ENCODE results near the gene PAFAH2.

PAFAH2 gene

GRCh38 chr1:26019641-26020315, 21.9 kb upstream of the PAFAH2 start:
- no peaks in the 10 kb centered on the region for H3K36me3 ChIP-seq (ENCODE audit: low read length)
- H3F3A ChIP-seq (ENCODE audit: insufficient read depth): no peaks in the 10 kb centered on the region
- no peak overlapping the region for H2AFZ ChIP-seq (ENCODE audit: low read depth, low read length, severe bottlenecking)
- no peak overlapping the region for H3K9ac ChIP-seq (ENCODE audit: low read length)
- H3K79me2 ChIP-seq (ENCODE audit: insufficient read depth, low read length): no peaks in the 10 kb centered on the region
- H3K27me3 ChIP-seq (ENCODE audit: low read length): no peaks in the 10 kb centered on the region
- H3K27ac ChIP-seq (ENCODE audit: low read depth, low read length): no peak overlapping the region
- TF ChIP-seq CTCF (IDR thresholded peaks at IDR 0.05; ENCODE audit: insufficient read depth, low read length, poor library complexity, severe bottlenecking) (no peak), EZH2phosphoT487 (conservative IDR thresholded peaks at IDR 0.05; ENCODE audit: low read length) (no peak)
- no peaks in the 10 kb centered on the region for H4K20me1 ChIP-seq (ENCODE audit: low read depth, low read length)
- H3K4me3 ChIP-seq (ENCODE audit: insufficient read depth, low read length, poor library complexity, severe bottlenecking): no peak overlapping the region
- no peaks in the 10 kb centered on the region for H3K9me3 ChIP-seq (ENCODE audit: insufficient read depth, low read length)
- no peak overlapping the region for H3K4me2 ChIP-seq (ENCODE audit: low read depth, low read length, poor library complexity, severe bottlenecking)
- H3K9me2 ChIP-seq (replicated peaks; ENCODE audit: insufficient read depth, low read length): no peaks in the 10 kb centered on the region

GRCh38 chr1:26017606-26018005, 19.7 kb upstream of the PAFAH2 start:
- no peaks in the 10 kb centered on the region for H4K20me1 ChIP-seq (ENCODE audit: low read depth, low read length)
- TF ChIP-seq CTCF (IDR thresholded peaks at IDR 0.05; ENCODE audit: insufficient read depth, low read length, poor library complexity, severe bottlenecking) (no peak), EZH2phosphoT487 (conservative IDR thresholded peaks at IDR 0.05; ENCODE audit: low read length) (no peak)
- no peaks in the 10 kb centered on the region for H3K27me3 ChIP-seq (ENCODE audit: low read length)
- H3K4me2 ChIP-seq (ENCODE audit: low read depth, low read length, poor library complexity, severe bottlenecking): no peak overlapping the region
- no peak overlapping the region for H2AFZ ChIP-seq (ENCODE audit: low read depth, low read length, severe bottlenecking)
- no peaks in the 10 kb centered on the region for H3K9me2 ChIP-seq (replicated peaks; ENCODE audit: insufficient read depth, low read length)
- H3K27ac ChIP-seq (ENCODE audit: low read depth, low read length): no peak overlapping the region
- no peaks in the 10 kb centered on the region for H3K9me3 ChIP-seq (ENCODE audit: insufficient read depth, low read length)
- H3K36me3 ChIP-seq (ENCODE audit: low read length): no peaks in the 10 kb centered on the region
- H3K4me3 ChIP-seq (ENCODE audit: insufficient read depth, low read length, poor library complexity, severe bottlenecking): no peak overlapping the region
- H3F3A ChIP-seq (ENCODE audit: insufficient read depth): no peaks in the 10 kb centered on the region
- H3K79me2 ChIP-seq (ENCODE audit: insufficient read depth, low read length): no peaks in the 10 kb centered on the region
- no peak overlapping the region for H3K9ac ChIP-seq (ENCODE audit: low read length)

- Histone ChIP-seq H3K4me3 (ENCODE audit: insufficient read depth, low read length, poor library complexity, severe bottlenecking) (no peak overlapping the region), H3K36me3 (ENCODE audit: low read length) (no peaks in the 10 kb centered on the region), H3K27me3 (ENCODE audit: low read length) (no peaks in the 10 kb centered on the region), H2AFZ (ENCODE audit: low read depth, low read length, severe bottlenecking) (no peak overlapping the region), H3K4me2 (ENCODE audit: low read depth, low read length, poor library complexity, severe bottlenecking) (no peak overlapping the region), H3K9me3 (ENCODE audit: insufficient read depth, low read length) (no peaks in the 10 kb centered on the region), H3K79me2 (ENCODE audit: insufficient read depth, low read length) (no peaks in the 10 kb centered on the region), H3K9ac (ENCODE audit: low read length) (no peak overlapping the region), H3K27ac (ENCODE audit: low read depth, low read length) (no peak overlapping the region), H3F3A (ENCODE audit: insufficient read depth) (no peaks in the 10 kb centered on the region), H4K20me1 (ENCODE audit: low read depth, low read length) (no peaks in the 10 kb centered on the region), H3K9me2 (replicated peaks; ENCODE audit: insufficient read depth, low read length) (no peaks in the 10 kb centered on the region)
- TF ChIP-seq CTCF (IDR thresholded peaks at IDR 0.05; ENCODE audit: insufficient read depth, low read length, poor library complexity, severe bottlenecking) (no peak), EZH2phosphoT487 (conservative IDR thresholded peaks at IDR 0.05; ENCODE audit: low read length) (no peak)
These were observed 19.2 kb upstream of the PAFAH2 start for GRCh38 chr1:26016953-26017545.
